ENCODE data around the gene MED12L.

Gene MED12L

DNA sequence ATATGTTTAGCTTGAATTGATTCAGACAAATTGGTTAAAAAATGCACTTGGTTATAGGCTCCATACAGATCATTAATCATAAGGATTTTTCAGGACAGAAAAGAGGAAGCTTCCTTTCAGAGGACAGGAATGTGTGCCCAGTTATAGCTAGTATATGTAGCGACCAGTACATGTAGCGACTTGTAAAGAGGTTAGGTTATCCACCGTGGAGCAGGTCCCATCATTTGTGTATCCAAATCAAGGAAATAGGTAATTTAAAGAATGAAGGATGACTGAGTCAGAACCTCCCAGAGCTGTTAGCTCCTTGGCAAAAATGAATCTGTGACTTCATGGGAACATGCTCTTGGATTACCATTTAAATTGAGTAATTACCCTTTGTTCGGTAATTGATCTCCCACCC lies 314.9 kb downstream of the MED12L start:
- no peak for TF ChIP-seq CTCF (IDR thresholded peaks at IDR 0.05; ENCODE audit: control insufficient read depth, extremely low read depth, insufficient read depth)
- no peak overlapping the region for H3K4me3 ChIP-seq (ENCODE audit: low read depth, low read length)
- no peak for DNase-seq (ENCODE audit: low read depth)

DNA sequence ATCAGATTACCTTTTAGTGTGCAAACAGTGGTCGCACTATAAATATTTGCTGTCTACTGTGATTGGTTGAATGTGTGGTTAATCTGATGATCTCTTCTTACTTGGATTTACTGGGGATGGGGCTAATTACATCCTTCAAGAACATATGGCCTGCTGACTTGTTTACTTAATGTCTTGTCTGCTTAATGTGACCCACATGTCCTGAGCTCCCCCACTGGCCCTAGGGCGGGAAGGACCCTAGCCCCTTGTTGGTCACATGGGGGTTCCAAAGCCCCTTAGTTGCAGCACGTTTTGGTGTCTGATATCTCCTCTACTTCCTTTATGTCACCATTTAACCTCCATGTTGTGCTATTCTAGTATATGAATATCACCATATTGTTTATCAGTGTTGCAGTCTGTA lies 316.9 kb downstream of the MED12L start:
- H3K4me3 ChIP-seq (ENCODE audit: low read depth, low read length) = no peak overlapping the region
- TF ChIP-seq CTCF (IDR thresholded peaks at IDR 0.05; ENCODE audit: control insufficient read depth, extremely low read depth, insufficient read depth) = no peak
- DNase-seq (ENCODE audit: low read depth) = no peak

- TF ChIP-seq CTCF (IDR thresholded peaks at IDR 0.05; ENCODE audit: control insufficient read depth, extremely low read depth, insufficient read depth) = no peak
- no peak overlapping the region for H3K4me3 ChIP-seq (ENCODE audit: low read depth, low read length)
- no peak for DNase-seq (ENCODE audit: low read depth)
These were observed 317.8 kb downstream of the MED12L start for GRCh38 chr3:151403246-151403645.

DNA sequence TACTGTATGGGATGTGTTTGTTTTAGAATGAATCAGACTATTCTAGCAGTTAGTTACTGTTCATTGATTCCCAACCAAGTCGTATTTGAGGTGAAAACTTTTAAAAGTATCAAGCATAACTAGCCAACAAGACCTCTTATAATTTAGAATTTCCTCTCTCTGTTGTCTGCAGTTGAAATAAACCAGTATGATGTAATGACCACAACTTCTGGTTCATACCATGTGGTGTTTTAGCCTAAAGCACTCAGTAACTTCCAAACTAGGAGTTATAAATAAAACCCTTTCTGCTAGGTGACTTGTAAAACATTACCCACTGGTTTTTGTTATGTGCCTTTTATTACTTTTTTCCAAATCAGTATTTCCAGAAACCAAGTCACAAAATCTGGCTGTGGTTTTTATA lies 318.9 kb downstream of the MED12L start:
- no peak for DNase-seq (ENCODE audit: low read depth)
- H3K4me3 ChIP-seq (ENCODE audit: low read depth, low read length) = no peak overlapping the region
- TF ChIP-seq CTCF (IDR thresholded peaks at IDR 0.05; ENCODE audit: control insufficient read depth, extremely low read depth, insufficient read depth) = no peak

DNA sequence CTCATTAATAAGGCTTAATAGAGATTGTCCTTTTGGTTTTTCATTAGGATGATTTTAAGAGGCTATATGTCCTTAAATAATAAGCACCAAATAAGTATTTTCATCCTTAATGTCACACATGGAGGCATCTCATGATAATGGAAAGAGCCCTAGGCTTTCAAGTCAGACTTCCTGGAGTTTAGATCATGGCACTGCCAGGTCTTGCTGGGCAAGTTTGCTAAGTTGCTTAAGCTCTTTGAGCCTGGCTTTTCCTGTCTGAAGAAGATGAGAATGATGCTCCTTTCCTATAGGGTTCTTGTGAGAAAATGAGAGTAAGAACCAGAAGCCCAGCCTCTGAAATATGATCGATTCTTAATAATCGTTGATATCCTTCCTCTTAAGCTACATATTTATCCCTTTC lies 322.5 kb downstream of the MED12L start:
- no peak for TF ChIP-seq CTCF (IDR thresholded peaks at IDR 0.05; ENCODE audit: control insufficient read depth, extremely low read depth, insufficient read depth)
- DNase-seq (ENCODE audit: low read depth) = no peak
- no peak overlapping the region for H3K4me3 ChIP-seq (ENCODE audit: low read depth, low read length)

- no peak for TF ChIP-seq CTCF (IDR thresholded peaks at IDR 0.05; ENCODE audit: control insufficient read depth, extremely low read depth, insufficient read depth)
- H3K4me3 ChIP-seq (ENCODE audit: low read depth, low read length) = no peak overlapping the region
- DNase-seq (ENCODE audit: low read depth) = no peak
These were observed 325.6 kb downstream of the MED12L start for GRCh38 chr3:151410891-151411559.

GRCh38 chr3:151412989-151413388 lies 327.5 kb downstream of the MED12L start:
- TF ChIP-seq CTCF (IDR thresholded peaks at IDR 0.05; ENCODE audit: control insufficient read depth, extremely low read depth, insufficient read depth) = no peak
- H3K4me3 ChIP-seq (ENCODE audit: low read depth, low read length) = no peak overlapping the region
- no peak for DNase-seq (ENCODE audit: low read depth)

All from LNCaP clone FGC (cell line).